ES-I3 (cell line): ENCODE measurements around the gene UNC5CL.

ENCODE experiments used
- H3K36me3 ChIP-seq: 2 replicates; pipeline ENCODE4 v1.6.1; 2013; ENCODE audit warnings: mild to moderate bottlenecking, low read length, control low read depth, moderate library complexity; ENCODE audit not compliant: insufficient read depth
- H3K4me1 ChIP-seq: 2 replicates; pipeline ENCODE4 v1.6.1; 2013; ENCODE audit warnings: mild to moderate bottlenecking, control low read depth, low read length; ENCODE audit not compliant: insufficient read depth
- H3K9ac ChIP-seq: 2 replicates; pipeline ENCODE4 v1.6.1; 2013; ENCODE audit warnings: low read depth, mild to moderate bottlenecking, low read length, moderate library complexity
- H3K9me3 ChIP-seq: 2 replicates; pipeline ENCODE4 v1.6.1; 2013; ENCODE audit warnings: mild to moderate bottlenecking, low read length, moderate library complexity; ENCODE audit not compliant: control insufficient read depth, insufficient read depth

The UNC5CL gene

GRCh38 chr6:41072836-41073202, 33.8 kb upstream of the UNC5CL start, which contains the start of gene NFYA:
Gene NFYA (plus strand): TSS chr6:41072974. CDS start chr6:41079090, 6,116 bp downstream.
- H3K36me3 ChIP-seq, result no peaks in the 10 kb centered on the region
- H3K9ac ChIP-seq, result peak within 1 kb of the TSS; percentile 74
- peaks cover 7% of the 10 kb centered on the region for H3K4me1 ChIP-seq
- H3K9me3 ChIP-seq, result no peaks in the 10 kb centered on the region

- H3K4me1 ChIP-seq, result peaks cover 7% of the 10 kb centered on the region
Observed at GRCh38 chr6:41071923-41072835, 33.2 kb upstream of the UNC5CL start, which contains the start of gene OARD1. Gene OARD1 (minus strand): TSS chr6:41072356. CDS start chr6:41071634, 722 bp downstream.

GRCh38 chr6:41071501-41071922, 32.5 kb upstream of the UNC5CL start:
- Histone ChIP-seq H3K9me3 (no peaks in the 10 kb centered on the region), H3K4me1 (peaks cover 7% of the 10 kb centered on the region), H3K36me3 (no peaks in the 10 kb centered on the region), H3K9ac (peak overlapping the region; percentile 74)

More at GRCh38 chr6:41071923-41072835, 33.2 kb upstream of the UNC5CL start, which contains the start of gene OARD1:
- peak within 1 kb of the TSS; percentile 74 for H3K9ac ChIP-seq
- no peaks in the 10 kb centered on the region for H3K9me3 ChIP-seq
- no peaks in the 10 kb centered on the region for H3K36me3 ChIP-seq

- Histone ChIP-seq H3K9me3 (no peaks in the 10 kb centered on the region), H3K9ac (no peak overlapping the region), H3K4me1 (no peaks in the 10 kb centered on the region; the same call in none of the 2 replicates), H3K36me3 (peaks cover 4% of the 10 kb centered on the region)
Observed at GRCh38 chr6:41066867-41067304, 27.9 kb upstream of the UNC5CL start.

GRCh38 chr6:41065550-41066026, 26.6 kb upstream of the UNC5CL start:
- no peaks in the 10 kb centered on the region; the same call in 1 of the 2 replicates for H3K4me1 ChIP-seq
- no peak overlapping the region for H3K9ac ChIP-seq
- peaks cover 4% of the 10 kb centered on the region for H3K36me3 ChIP-seq

GRCh38 chr6:41064841-41065240, 25.8 kb upstream of the UNC5CL start:
- Histone ChIP-seq H3K4me1 (no peaks in the 10 kb centered on the region; the same call in 1 of the 2 replicates), H3K9me3 (no peaks in the 10 kb centered on the region), H3K36me3 (peaks cover 4% of the 10 kb centered on the region), H3K9ac (no peak overlapping the region)

More at GRCh38 chr6:41065550-41066026, 26.6 kb upstream of the UNC5CL start:
- no peaks in the 10 kb centered on the region for H3K9me3 ChIP-seq

- Histone ChIP-seq H3K9me3 (no peaks in the 10 kb centered on the region), H3K4me1 (peaks cover 6% of the 10 kb centered on the region), H3K36me3 (peaks cover 4% of the 10 kb centered on the region), H3K9ac (no peak overlapping the region)
Observed at GRCh38 chr6:41063884-41064285, 24.9 kb upstream of the UNC5CL start.

- Histone ChIP-seq H3K4me1 (peaks cover 10% of the 10 kb centered on the region; the same call in 1 of the 2 replicates), H3K36me3 (peaks cover 4% of the 10 kb centered on the region), H3K9me3 (no peaks in the 10 kb centered on the region), H3K9ac (no peak overlapping the region)
Observed at GRCh38 chr6:41062056-41062455, 23.0 kb upstream of the UNC5CL start.

GRCh38 chr6:41061196-41061726, 22.2 kb upstream of the UNC5CL start:
- H3K9me3 ChIP-seq, result no peaks in the 10 kb centered on the region
- H3K36me3 ChIP-seq, result peaks cover 4% of the 10 kb centered on the region
- no peak overlapping the region for H3K9ac ChIP-seq
- H3K4me1 ChIP-seq, result peaks cover 10% of the 10 kb centered on the region; the same call in 1 of the 2 replicates

GRCh38 chr6:41059556-41059955, 20.5 kb upstream of the UNC5CL start:
- Histone ChIP-seq H3K9me3 (no peaks in the 10 kb centered on the region), H3K4me1 (peaks cover 10% of the 10 kb centered on the region; the same call in 1 of the 2 replicates), H3K36me3 (no peaks in the 10 kb centered on the region), H3K9ac (no peak overlapping the region)

GRCh38 chr6:41058783-41059181, 19.8 kb upstream of the UNC5CL start:
- Histone ChIP-seq H3K4me1 (peaks cover 10% of the 10 kb centered on the region; the same call in 1 of the 2 replicates), H3K9me3 (no peaks in the 10 kb centered on the region), H3K36me3 (no peaks in the 10 kb centered on the region), H3K9ac (no peak overlapping the region)

GRCh38 chr6:41056768-41057490, 17.9 kb upstream of the UNC5CL start:
- Histone ChIP-seq H3K36me3 (no peaks in the 10 kb centered on the region), H3K9ac (no peak overlapping the region), H3K4me1 (peaks cover 16% of the 10 kb centered on the region; the same call in 1 of the 2 replicates), H3K9me3 (no peaks in the 10 kb centered on the region)

GRCh38 chr6:41055149-41055548, 16.1 kb upstream of the UNC5CL start:
- peaks cover 16% of the 10 kb centered on the region; the same call in 1 of the 2 replicates for H3K4me1 ChIP-seq
- no peaks in the 10 kb centered on the region for H3K36me3 ChIP-seq
- no peaks in the 10 kb centered on the region for H3K9me3 ChIP-seq
- no peak overlapping the region for H3K9ac ChIP-seq

GRCh38 chr6:41054511-41054910, 15.5 kb upstream of the UNC5CL start:
- peaks cover 22% of the 10 kb centered on the region; the same call in 1 of the 2 replicates for H3K4me1 ChIP-seq
- no peaks in the 10 kb centered on the region for H3K9me3 ChIP-seq
- no peak overlapping the region for H3K9ac ChIP-seq
- H3K36me3 ChIP-seq, result no peaks in the 10 kb centered on the region; the same call in 1 of the 2 replicates
